Lower leg skin (tissue), 3 donors: ENCODE data around the gene NFIB.

ENCODE experiments used
- CTCF ChIP-seq, 3 donors: fragments of 450-650 bp; IDR thresholded peaks; one replicate each; pipeline ENCODE4 v1.5.1; 2016; ENCODE audit warnings: antibody characterized with exemption in 3 of 3, mild to moderate bottlenecking in 3 of 3, moderate library complexity in 2 of 3
- POLR2A ChIP-seq, 2 donors: fragments of 450-650 bp; IDR thresholded peaks; one replicate each; pipeline ENCODE4 v1.6.1; 2016 to 2017; ENCODE audit warnings: antibody characterized with exemption in 2 of 2, mild to moderate bottlenecking in 1 of 2, moderate library complexity in 1 of 2

- no peak for TF ChIP-seq CTCF (IDR thresholded peaks at IDR 0.05)
- no peak for TF ChIP-seq POLR2A (IDR thresholded peaks at IDR 0.05)
These were observed 217.6 kb downstream of the NFIB start for GRCh38 chr9:14096258-14096922.
